ENCODE measurements around the gene VWA2.

DNA sequence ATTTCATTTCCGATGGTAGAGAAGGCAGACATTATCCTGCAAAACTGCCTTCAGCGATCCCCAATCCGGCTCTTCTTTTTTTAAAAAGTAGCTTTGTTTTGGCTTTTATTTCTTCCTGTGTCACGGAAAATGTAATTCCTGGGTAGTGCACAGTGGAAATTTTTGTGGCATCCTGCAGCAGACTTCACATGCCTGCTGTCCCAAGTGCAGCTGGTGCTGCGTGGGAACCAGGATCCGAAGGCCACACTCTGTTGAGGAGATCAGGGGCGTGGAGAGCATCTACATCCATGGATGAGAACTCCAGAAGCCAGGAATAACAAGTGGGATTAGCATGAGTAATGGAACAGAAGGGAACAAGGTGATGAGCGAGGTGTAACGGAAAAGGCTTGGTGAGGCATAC, 4.6 kb downstream of the VWA2 start:
- TF ChIP-seq, protein P1, sequence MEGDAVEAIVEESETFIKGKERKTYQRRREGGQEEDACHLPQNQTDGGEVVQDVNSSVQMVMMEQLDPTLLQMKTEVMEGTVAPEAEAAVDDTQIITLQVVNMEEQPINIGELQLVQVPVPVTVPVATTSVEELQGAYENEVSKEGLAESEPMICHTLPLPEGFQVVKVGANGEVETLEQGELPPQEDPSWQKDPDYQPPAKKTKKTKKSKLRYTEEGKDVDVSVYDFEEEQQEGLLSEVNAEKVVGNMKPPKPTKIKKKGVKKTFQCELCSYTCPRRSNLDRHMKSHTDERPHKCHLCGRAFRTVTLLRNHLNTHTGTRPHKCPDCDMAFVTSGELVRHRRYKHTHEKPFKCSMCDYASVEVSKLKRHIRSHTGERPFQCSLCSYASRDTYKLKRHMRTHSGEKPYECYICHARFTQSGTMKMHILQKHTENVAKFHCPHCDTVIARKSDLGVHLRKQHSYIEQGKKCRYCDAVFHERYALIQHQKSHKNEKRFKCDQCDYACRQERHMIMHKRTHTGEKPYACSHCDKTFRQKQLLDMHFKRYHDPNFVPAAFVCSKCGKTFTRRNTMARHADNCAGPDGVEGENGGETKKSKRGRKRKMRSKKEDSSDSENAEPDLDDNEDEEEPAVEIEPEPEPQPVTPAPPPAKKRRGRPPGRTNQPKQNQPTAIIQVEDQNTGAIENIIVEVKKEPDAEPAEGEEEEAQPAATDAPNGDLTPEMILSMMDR (IDR thresholded peaks at IDR 0.05; ENCODE audit: low read length): no peak
- TF ChIP-seq EZH2 (optimal IDR thresholded peaks at IDR 0.05; ENCODE audit: low read depth, low read length) (no peak), EZH2phosphoT487 (IDR thresholded peaks at IDR 0.05; ENCODE audit: low read length) (no peak)

Data from MM.1S (cell line).